K562 (cell line): ENCODE data around the gene MYL6B. TPM values are rescaled to one million over a fixed set of nuclear protein-coding genes. Genes with fewer than 3 reads are reported as not detected.

Experiments
- ARNT ChIP-seq, 2 experiments: fragments of 450-650 bp; IDR thresholded peaks; 2 replicates each; pipeline ENCODE4 v1.6.1; 2016; ENCODE audit warnings: mild to moderate bottlenecking in 1 of 2
- polyA plus RNA-seq, 8 experiments: library from polyadenylated mRNA; depleted of rRNA in 4 of 8; stranded (reverse) in 5 of 8; unstranded in 3 of 8; fragments of >200 nt; fragmentation: Nextera tagmentation in 2 of 8; fragmentation: Illumina TruSeq in 1 of 8; extraction: Ambion mirVana in 2 of 8; extraction: Trizol in 1 of 8; gene quantifications; 2 replicates each; pipeline versions ENCODE4 v1.2.1 to v1.2.3, GENCODE V29; 2011 to 2014; ENCODE audit warnings: inconsistent platforms in 1 of 8, missing spikeins in 1 of 8
- total RNA-seq, 7 experiments: library from RNA; depleted of rRNA in 6 of 7; stranded (reverse); fragments of >200 nt in 6 of 7; fragmentation: Illumina TruSeq in 2 of 7; extraction: Trizol in 2 of 7; gene quantifications; 2 replicates each; pipeline versions ENCODE4 v1.2.1 to v1.2.3, GENCODE V29; 2011 to 2021; ENCODE audit warnings: low replicate concordance in 1 of 7
- TF ChIP-seq, protein P1 (sequence below): sonication (generic); formaldehyde crosslinking; IDR thresholded peaks from 2 replicates; pipeline ENCODE4 v1.8.0; 2023; ENCODE audit warnings: missing genetic modification reagents, mild to moderate bottlenecking, borderline replicate concordance
- TF ChIP-seq, protein P2 (sequence below): fragments of 150-350 bp; IDR thresholded peaks from 2 replicates; pipeline ENCODE4 v1.6.1; 2014; ENCODE audit warnings: low read depth, mild to moderate bottlenecking, low read length, borderline replicate concordance
- TF ChIP-seq, protein P3 (sequence below): fragments of 250-450 bp; sonication (Bioruptor Pico); IDR thresholded peaks from 2 replicates; pipeline ENCODE4 v1.5.0; 2022; ENCODE audit warnings: mild to moderate bottlenecking
- TF ChIP-seq, protein P4 (sequence below): fragments of 450-650 bp; IDR thresholded peaks from 2 replicates; pipeline ENCODE4 v1.6.1; 2016; ENCODE audit warnings: low read depth

Gene MYL6B
- total and polyA plus RNA-seq, 9 of the 15 experiments (the other 6 are each of a cell fraction or from before 2014, with no cell fraction given) = 42.8 to 77.3 (median 68.6) TPM

DNA sequence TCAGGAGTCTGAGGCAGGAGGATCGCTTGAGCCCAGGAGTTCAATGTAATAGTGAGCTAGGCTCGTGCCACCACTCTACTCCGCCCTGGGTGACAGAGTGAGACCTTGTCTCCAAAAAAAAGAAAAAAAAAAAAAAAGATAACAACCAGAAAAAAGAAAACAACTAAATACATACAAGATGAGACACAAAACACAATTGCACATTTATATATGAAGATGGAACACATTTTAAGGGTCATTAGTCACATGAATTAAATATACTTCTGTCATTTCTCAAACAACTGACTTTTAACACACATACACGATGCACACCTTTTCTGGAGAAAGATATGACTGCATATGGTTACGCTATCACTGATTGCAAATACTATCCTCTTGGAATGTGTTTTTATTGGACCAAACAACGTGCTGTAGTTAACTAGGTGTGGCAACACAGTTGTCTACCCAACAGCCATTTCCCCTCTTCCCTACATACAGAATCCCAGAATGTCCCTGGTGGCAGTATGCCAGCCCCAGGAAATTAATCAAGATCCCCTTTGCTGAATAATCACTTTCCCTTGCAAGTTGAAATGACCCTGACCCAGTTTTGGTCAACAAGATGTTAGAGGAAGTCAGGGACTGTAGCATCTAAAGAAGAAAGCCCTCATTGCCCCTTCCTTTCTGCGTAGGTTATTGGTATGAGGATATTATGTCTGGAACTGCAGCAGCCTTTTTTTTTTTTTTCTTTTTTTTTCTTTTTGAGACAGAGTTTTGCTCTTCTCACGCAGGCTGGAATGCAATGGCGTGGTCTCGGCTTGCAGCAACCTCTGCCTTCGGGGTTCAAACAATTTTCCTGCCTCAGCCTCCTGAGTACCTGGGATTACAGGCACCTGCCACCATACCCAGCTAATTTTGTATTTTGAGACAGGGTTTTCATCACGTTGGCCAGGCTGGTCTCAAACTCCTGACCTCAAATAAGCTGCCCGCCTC lies 5.6 kb upstream of the MYL6B start (continued):
- TF ChIP-seq, protein P1, sequence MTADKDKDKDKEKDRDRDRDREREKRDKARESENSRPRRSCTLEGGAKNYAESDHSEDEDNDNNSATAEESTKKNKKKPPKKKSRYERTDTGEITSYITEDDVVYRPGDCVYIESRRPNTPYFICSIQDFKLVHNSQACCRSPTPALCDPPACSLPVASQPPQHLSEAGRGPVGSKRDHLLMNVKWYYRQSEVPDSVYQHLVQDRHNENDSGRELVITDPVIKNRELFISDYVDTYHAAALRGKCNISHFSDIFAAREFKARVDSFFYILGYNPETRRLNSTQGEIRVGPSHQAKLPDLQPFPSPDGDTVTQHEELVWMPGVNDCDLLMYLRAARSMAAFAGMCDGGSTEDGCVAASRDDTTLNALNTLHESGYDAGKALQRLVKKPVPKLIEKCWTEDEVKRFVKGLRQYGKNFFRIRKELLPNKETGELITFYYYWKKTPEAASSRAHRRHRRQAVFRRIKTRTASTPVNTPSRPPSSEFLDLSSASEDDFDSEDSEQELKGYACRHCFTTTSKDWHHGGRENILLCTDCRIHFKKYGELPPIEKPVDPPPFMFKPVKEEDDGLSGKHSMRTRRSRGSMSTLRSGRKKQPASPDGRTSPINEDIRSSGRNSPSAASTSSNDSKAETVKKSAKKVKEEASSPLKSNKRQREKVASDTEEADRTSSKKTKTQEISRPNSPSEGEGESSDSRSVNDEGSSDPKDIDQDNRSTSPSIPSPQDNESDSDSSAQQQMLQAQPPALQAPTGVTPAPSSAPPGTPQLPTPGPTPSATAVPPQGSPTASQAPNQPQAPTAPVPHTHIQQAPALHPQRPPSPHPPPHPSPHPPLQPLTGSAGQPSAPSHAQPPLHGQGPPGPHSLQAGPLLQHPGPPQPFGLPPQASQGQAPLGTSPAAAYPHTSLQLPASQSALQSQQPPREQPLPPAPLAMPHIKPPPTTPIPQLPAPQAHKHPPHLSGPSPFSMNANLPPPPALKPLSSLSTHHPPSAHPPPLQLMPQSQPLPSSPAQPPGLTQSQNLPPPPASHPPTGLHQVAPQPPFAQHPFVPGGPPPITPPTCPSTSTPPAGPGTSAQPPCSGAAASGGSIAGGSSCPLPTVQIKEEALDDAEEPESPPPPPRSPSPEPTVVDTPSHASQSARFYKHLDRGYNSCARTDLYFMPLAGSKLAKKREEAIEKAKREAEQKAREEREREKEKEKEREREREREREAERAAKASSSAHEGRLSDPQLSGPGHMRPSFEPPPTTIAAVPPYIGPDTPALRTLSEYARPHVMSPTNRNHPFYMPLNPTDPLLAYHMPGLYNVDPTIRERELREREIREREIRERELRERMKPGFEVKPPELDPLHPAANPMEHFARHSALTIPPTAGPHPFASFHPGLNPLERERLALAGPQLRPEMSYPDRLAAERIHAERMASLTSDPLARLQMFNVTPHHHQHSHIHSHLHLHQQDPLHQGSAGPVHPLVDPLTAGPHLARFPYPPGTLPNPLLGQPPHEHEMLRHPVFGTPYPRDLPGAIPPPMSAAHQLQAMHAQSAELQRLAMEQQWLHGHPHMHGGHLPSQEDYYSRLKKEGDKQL (CRISPR knock-in tag) = no peak
- TF ChIP-seq, protein P2, sequence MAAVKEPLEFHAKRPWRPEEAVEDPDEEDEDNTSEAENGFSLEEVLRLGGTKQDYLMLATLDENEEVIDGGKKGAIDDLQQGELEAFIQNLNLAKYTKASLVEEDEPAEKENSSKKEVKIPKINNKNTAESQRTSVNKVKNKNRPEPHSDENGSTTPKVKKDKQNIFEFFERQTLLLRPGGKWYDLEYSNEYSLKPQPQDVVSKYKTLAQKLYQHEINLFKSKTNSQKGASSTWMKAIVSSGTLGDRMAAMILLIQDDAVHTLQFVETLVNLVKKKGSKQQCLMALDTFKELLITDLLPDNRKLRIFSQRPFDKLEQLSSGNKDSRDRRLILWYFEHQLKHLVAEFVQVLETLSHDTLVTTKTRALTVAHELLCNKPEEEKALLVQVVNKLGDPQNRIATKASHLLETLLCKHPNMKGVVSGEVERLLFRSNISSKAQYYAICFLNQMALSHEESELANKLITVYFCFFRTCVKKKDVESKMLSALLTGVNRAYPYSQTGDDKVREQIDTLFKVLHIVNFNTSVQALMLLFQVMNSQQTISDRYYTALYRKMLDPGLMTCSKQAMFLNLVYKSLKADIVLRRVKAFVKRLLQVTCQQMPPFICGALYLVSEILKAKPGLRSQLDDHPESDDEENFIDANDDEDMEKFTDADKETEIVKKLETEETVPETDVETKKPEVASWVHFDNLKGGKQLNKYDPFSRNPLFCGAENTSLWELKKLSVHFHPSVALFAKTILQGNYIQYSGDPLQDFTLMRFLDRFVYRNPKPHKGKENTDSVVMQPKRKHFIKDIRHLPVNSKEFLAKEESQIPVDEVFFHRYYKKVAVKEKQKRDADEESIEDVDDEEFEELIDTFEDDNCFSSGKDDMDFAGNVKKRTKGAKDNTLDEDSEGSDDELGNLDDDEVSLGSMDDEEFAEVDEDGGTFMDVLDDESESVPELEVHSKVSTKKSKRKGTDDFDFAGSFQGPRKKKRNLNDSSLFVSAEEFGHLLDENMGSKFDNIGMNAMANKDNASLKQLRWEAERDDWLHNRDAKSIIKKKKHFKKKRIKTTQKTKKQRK = no peak
- no peak for TF ChIP-seq ARNT (IDR thresholded peaks at IDR 0.05)
- TF ChIP-seq, protein P3, sequence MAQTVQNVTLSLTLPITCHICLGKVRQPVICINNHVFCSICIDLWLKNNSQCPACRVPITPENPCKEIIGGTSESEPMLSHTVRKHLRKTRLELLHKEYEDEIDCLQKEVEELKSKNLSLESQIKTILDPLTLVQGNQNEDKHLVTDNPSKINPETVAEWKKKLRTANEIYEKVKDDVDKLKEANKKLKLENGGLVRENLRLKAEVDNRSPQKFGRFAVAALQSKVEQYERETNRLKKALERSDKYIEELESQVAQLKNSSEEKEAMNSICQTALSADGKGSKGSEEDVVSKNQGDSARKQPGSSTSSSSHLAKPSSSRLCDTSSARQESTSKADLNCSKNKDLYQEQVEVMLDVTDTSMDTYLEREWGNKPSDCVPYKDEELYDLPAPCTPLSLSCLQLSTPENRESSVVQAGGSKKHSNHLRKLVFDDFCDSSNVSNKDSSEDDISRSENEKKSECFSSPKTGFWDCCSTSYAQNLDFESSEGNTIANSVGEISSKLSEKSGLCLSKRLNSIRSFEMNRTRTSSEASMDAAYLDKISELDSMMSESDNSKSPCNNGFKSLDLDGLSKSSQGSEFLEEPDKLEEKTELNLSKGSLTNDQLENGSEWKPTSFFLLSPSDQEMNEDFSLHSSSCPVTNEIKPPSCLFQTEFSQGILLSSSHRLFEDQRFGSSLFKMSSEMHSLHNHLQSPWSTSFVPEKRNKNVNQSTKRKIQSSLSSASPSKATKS (CRISPR knock-in tag) = no peak
- TF ChIP-seq, protein P4, sequence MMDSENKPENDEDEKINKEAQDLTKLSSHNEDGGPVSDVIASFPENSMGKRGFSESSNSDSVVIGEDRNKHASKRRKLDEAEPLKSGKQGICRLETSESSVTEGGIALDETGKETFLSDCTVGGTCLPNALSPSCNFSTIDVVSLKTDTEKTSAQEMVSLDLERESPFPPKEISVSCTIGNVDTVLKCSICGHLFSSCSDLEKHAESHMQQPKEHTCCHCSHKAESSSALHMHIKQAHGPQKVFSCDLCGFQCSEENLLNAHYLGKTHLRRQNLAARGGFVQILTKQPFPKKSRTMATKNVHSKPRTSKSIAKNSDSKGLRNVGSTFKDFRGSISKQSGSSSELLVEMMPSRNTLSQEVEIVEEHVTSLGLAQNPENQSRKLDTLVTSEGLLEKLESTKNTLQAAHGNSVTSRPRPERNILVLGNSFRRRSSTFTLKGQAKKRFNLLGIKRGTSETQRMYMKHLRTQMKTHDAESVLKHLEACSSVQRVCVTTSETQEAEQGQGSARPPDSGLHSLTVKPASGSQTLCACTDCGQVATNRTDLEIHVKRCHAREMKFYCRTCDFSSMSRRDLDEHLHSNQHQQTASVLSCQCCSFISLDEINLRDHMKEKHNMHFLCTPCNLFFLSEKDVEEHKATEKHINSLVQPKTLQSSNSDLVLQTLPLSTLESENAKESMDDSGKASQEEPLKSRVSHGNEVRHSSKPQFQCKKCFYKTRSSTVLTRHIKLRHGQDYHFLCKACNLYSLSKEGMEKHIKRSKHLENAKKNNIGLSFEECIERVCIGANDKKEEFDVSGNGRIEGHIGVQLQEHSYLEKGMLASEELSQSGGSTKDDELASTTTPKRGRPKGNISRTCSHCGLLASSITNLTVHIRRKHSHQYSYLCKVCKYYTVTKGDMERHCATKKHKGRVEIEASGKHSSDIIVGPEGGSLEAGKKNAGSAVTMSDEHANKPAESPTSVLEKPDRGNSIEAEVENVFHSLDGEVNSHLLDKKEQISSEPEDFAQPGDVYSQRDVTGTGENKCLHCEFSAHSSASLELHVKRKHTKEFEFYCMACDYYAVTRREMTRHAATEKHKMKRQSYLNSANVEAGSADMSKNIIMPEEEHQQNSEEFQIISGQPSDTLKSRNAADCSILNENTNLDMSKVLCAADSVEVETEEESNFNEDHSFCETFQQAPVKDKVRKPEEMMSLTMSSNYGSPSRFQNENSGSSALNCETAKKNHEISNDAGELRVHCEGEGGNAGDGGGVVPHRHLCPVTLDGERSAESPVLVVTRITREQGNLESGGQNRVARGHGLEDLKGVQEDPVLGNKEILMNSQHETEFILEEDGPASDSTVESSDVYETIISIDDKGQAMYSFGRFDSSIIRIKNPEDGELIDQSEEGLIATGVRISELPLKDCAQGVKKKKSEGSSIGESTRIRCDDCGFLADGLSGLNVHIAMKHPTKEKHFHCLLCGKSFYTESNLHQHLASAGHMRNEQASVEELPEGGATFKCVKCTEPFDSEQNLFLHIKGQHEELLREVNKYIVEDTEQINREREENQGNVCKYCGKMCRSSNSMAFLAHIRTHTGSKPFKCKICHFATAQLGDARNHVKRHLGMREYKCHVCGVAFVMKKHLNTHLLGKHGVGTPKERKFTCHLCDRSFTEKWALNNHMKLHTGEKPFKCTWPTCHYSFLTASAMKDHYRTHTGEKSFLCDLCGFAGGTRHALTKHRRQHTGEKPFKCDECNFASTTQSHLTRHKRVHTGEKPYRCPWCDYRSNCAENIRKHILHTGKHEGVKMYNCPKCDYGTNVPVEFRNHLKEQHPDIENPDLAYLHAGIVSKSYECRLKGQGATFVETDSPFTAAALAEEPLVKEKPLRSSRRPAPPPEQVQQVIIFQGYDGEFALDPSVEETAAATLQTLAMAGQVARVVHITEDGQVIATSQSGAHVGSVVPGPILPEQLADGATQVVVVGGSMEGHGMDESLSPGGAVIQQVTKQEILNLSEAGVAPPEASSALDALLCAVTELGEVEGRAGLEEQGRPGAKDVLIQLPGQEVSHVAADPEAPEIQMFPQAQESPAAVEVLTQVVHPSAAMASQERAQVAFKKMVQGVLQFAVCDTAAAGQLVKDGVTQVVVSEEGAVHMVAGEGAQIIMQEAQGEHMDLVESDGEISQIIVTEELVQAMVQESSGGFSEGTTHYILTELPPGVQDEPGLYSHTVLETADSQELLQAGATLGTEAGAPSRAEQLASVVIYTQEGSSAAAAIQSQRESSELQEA = no peak
